Stimulated activated CD4-positive, alpha-beta T cell treated with anti-CD3 and anti-CD28 coated beads, Interleukin-12 subunit alpha, Interleukin-12 subunit beta, amount 100 ng/mL, for 48 hours (primary cell): Measurements from ENCODE around the gene SEMA5B.

Experiments used
- DNase-seq, 3 donors: peaks; one replicate each; pipeline ENCODE4 v3.0.0-alpha.2; 2020; ENCODE audit warnings: low read depth in 2 of 3, low spot score in 1 of 3

The SEMA5B gene

DNA sequence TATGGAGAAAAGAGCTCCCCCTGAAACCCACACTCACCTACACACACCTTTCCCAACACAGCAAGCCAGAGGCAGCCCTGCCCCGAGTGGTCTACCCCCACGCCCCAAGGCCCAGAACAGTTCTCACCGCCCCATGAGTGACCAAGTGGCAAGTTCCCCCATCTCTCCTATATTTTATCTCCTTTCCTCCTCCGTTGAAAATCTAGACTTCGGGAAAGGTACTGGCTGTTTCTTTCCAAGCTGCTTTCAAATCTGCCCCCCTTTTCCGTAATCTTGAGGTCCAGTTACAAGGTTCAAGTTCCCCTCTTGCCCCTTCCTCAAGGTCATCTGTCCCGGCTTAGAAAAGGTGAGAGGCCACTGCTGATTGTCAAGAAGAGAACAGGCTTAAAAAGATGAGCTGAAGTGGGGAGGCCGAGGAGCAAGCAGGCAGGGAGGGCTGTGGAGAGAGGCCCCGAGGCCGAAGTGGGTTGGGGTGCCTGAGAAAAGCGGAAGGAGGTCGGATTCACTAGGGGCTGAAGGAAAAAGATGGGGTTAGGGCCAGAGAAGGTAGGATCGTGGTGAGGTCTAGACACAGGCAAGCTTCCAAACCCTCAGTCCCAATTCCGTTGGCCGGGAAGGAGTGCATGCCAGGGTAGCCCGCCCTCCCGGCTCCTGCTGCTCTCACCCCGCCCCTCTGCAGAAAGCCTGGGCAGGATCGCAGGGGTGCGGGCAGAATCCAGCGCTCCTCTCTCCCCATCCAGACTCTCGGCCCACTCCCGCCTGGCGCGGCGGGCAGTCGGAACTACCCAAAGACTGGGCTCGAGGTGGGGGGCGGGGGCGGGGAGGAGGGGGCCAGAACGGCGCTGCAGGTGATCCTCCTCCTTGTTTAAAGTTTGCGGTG is 1.7 kb downstream of the SEMA5B start:
- no peak for DNase-seq

DNA sequence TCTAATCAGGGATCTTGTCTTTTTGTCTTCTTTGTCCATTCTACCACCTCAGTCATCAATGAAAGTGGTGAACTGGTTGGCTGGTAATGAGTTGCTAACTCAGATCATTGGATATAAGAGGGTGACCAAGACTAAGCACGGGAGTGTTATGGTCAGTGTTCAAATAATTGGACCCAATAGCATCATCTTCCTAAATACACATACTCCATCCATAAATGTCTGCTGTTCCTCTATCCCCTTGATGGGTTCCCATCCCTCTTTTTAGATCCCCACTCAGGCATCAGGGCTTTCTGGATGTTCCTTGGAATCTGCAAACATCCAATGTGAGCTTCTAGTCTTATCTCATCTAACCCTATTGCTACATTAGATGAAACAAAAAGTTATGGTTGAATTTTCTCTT is 3.5 kb downstream of the SEMA5B start:
- no peak for DNase-seq

DNA sequence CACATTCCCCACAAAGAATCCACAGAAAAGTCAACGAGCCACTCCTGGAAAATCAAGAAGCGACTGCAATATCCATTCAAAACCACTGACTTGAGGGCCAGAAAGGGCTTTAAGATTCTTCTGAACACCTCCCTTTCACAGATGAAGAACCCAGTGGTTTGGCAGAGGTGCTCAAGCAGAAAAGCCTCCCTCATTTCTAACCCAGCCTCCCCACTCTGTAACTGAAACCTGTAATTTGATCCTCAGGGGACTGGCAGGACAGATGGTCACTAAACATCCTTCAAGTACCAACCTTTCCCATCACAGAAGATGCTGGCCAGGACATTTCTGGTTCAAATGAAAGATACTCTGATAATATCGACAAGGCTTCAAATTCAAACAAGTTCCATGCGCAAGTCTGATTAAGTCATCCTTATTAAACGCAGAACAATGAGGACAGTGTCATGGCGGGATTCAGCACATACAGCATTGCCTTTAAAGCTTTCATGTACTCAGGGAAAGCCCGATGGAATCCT is 5.5 kb downstream of the SEMA5B start:
- DNase-seq = no peak

DNA sequence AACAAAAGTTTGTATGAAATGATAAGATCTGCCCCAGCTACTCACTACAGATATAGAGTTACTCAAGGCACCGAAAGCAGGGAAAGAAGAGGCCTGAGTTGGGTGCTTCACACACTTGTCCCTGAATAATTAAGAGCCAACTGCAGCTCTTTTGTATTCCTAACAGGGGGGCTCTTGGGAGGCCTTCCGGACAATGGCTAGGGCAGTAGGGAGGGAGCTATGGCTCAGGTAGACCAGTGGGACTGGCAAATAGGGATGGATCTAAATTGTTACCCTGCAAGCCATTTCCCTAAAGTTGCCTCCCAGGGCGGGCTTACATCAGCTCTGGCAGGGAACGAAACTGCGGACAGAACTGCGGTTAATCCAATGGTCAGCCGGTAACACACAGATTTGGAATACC is 6.2 kb downstream of the SEMA5B start:
- no peak for DNase-seq

DNA sequence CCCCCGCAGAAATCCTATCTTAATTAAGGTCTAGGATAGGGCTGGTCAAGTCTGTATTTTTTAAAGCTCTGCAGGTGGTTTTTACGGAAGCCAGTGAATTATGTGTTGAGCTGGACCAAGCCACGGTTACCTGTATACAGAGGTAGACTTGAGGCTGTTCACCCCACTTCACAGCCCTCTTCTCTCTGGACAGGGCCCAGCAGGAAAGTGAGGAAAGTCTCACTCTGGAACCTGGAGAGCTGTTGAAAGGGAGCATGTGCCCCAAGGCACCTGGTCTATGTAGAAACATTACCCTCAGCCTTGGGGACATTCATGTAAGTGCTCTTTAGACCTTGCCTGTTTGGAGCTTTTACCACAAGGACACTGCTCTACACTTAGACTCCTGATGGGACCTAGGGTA is 6.9 kb downstream of the SEMA5B start:
- no peak for DNase-seq

DNA sequence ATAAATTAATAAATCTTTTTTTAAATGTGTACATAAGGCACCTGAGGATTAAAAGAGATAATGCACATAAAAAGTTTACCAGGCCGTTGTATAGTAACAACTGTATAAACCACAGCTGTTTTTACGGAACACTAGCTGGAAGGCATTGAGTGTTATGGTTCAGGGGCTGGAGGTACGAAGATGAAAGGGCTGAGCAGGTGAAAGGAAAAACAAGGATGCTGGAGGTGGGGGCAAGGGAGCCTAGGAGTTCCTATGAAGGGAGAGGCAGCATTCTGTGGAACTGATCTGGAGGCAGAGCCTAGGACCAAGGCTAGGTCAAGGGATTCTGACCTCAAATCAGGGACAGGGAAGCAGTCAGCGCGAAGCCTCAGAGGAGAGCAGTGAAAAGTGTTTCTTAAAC is 8.0 kb downstream of the SEMA5B start:
- DNase-seq = no peak

DNA sequence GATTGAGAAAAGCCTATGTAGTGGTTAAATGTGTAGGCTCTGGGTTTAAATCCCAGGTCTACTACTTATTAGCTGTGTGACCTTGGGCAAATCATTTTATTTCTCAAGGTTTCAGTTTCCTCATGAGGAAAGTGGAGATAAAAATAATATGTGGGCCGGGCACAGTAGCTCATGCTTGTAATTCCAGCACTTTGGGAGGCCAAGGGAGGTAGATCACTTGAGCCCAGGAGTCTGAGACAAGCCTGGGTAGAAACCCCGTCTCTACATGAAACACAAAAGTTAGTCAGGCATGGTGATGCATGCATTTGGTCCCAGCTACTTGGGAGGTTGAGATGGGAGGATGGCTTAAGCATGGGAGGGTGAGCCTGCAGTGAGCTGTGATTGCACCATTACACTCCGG is 8.4 kb downstream of the SEMA5B start:
- no peak for DNase-seq

DNA sequence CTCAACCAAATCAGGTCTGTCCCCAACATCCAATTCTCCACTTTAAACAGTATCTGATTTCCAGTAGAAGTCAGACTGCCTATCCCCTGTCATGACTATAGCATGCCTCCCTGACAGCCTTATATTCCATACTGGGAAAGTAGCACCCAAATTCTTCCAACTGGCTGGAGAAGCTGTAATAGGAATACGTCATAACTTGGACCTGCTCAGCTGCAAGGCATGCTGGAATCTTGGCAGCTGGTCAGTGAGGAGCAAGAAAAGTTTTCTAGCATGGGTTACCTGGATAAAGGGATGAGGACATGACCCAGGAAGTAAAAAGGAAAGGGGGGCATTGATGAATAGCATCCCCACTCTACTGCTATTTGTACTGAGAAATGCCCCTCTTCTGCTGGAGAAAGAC is 8.9 kb downstream of the SEMA5B start:
- DNase-seq = no peak

DNA sequence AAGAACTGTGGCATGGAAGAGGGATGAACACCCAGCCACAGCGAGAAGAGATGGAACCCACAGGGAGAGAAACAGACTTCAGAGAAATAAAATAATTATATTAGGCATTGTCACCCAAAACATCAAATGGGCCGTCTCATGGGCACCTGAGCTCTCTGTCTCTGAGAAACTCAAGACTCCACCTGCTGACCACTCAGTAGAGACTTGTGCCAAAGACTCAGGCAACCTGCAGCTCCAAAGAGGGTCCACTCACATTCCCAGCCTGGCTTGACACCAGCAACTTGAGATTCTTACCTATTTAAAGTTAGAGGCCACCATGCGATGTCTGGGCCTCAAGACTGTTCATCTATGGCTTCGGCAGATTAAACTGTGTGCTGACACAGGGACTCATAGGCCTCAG is 12.0 kb downstream of the SEMA5B start:
- DNase-seq = no peak

DNA sequence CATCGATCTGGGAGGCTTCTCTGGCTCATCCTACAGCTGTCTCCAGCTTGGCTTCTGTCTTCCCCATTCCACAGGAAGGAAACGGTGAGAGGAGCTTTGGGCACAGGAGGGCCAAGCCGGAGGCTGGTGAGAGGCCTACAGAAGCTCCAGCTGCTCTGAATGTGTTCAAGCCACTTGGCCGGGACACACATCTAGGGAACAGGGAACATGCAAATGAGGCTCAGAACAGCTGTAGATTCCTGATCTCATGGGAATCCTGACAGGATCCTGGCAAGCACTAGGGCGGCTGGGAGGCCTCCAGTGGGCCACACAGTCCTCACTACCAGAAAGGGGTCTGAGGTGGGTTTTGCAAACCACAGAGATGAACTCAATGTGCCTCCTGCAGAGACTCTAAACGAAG is 13.7 kb downstream of the SEMA5B start:
- DNase-seq = no peak

DNA sequence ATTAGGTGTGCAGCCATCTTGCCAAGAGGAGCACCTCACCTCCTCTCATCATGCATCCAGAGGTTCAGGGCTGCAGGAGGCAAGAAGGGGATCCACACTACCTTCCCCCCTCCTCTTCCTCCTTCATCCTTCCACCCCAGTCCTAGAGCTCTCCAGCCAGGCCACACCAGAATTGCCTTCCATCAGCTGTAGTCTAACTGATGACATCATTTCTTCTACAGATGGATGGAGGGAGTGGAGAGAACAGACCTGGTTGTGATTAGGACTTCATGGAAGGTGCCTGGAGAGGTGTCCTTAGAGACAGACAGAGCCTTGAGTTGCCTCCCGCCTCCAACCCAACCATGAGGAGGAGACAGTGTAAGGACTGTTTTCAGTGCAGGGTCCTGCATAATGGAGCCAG is 14.9 kb downstream of the SEMA5B start:
- no peak for DNase-seq

DNA sequence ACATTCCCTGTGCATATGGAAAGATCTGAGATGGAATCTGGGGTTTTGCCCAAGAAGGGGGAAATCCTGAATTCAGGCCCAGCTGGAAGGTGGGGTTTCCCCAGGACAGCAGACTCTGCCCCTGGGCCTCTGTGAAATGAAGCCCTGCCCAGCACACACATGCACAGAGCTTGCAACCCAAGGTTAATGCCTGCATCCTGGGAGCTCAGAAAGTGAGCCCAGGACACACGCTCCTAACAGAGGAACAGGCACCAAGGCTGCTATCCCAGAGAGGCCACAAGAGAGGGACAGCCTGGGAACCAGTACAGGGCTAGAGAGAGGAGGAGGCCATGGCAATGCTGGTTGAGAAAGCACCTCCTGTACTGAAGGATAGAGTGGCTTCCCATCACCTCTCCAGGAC is 16.1 kb downstream of the SEMA5B start:
- DNase-seq = no peak

DNA sequence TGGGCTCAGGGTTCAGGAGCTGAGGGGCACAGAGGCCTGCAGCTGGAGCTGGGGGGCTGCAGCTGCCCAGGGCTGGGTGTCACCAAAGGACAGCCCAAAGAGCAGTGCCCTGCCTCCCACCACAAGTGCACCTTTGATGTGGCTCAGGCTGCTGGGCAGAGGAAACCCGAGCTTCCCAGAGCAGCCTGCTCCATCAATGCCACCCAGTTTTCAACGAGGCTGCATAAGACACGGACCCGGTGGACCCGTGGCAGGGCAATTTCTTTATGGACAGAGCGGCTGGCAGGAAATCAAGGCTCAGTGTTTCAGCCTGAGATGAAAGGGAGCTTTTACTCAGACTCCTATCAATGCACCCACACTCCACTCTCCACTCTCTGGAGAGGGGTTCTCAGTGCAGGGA is 18.7 kb downstream of the SEMA5B start:
- no peak for DNase-seq

DNA sequence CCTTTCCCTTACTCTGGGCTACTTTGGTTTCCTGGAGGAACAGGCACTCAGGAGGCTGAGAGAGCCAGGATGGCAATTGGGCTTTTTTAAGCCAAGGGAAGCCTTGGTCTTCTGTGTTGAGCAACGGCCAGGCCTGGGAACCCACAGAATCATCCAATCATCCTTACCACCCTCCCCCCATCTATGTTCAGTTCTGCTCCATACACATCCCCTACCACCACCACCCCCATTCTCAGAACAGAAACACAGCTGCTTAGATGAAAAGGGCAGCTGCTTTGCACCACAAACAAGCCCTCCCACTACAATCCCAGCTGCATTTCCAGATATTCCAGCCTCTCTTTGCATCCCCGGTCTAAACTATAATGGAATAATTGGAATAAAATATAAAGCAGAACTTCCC is 21.0 kb downstream of the SEMA5B start:
- no peak for DNase-seq

DNA sequence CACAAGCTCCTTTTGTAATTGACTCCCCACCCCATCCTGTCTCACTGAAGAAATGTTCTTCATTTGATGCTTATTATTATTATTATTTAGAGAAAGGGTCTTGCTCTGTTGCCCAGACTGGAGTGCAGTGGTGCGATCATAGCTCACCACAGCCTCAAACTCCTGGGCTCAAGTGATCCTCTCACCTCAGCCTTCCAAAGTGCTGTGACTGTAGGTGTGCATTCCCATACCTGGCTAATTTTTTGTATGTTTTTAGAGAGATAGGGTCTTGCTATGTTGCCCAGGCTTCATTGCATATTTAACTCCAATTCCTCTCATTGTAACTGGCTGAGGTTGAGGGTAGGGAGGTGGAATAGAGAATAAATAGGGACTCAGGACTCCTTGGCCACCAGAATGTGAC is 22.3 kb downstream of the SEMA5B start:
- no peak for DNase-seq

DNA sequence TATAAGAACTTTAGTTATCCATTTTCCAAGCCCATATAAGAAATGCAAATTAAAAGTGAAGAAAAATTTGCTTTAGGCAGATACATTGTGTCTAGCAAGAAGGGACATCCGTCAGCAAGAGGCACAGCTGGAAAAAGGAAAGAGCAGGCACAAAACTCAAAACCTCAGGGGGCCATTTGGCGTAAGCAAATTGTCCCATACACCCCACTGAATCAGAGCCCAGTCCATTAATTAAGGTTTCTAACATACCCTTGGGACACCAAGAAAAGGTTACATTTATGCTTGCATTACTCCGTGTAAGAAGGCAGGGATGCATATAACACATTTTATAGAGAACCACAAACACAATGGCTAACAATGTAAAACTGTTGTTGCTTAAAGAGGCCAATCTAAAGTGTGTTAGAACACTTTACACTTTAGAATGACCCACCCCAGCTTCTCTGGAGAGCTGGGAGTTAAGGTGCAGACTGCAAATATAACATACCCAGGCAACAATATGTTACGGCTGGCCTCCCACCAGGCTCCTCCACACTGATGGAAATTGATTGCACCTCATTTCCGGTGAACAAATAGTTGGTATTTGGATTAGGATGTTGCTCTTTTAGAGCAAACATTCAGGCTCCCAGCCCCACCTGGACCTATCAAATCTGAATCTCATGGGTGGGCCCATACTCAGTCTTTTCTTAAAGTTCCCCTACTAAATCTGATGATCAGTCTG is 23.2 kb downstream of the SEMA5B start:
- DNase-seq = no peak

DNA sequence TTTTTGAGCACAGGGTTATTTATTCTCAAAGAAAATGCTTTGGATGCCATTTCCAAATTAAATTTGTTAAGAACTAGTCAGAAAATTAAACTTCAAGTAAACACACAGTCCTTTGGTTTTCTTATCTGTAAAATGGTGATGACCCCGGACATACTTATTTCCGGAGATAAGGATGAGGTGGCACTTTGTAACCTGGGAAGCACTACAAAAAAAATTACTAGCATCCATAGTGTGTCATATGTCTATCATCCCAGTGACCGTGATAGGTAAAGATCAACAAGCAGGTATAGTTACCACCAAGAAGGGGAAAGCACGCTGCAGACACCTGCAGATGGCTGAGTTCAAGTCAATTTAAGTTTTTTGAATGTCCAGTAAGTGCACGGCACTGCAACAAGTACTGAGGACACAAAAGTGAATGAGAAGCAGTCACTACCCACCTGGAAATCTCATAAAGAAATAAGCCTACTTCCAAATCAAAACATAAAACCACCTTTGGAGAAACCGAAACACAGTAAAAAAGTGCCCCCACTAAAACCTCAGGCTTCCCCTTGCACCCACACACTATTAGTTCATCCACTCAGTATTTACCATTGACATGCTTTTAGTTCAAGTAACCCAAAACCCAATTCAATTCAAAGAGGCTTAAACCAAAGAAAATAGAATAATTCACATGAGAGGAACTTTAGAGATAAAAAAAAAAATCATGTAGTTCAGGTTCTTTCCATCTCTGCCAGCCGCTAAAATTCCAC is 24.6 kb downstream of the SEMA5B start:
- DNase-seq = no peak

DNA sequence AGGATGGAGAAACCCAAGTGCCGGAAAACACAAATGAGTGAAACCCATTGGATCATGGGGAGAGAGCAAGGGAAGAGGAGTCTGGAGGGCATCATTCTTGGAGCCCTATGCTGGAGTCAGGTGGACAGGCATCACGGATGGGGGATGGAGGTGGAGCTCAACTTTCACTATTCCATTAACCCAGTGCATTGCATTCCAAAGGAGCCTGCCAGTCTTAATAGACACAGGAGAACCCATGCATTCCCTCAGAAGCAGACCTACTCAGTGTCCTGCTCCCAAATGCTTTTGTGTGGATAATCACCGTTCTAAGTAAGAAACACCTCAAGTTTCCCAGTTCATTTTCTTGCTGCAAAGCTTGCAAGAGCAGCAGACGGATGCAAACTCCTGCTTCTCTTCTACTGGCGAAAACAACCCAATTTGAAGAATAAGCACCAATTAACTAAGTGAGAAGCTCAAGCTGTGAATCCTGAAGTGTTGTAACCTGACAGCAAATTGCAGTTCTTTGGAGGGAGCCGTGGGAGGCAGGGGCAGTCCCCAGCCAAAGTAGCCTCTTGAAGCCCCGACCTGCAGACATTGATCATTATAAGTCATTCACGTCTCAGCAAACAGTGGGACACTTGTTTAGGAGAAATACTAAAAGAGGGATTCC is 25.3 kb downstream of the SEMA5B start:
- no peak for DNase-seq

DNA sequence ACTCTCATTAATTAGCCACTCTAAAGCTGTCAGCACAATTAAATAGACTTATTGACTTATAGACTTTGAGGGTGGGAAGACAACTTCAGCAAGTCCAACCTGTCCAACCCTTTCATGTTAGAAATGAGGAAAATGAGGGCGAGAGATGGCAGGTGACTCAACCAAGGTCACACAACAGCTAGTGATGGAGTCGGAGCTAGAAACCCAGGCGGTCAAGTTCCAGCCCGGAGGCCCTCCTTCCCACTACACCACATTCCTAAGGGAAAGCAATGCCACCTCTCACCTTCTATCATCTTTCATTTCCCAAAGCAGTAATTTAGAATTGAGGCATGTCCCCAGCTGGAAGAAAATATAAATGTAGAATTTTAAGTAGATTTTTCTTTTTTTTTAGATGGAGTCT is 28.7 kb downstream of the SEMA5B start:
- DNase-seq = no peak

DNA sequence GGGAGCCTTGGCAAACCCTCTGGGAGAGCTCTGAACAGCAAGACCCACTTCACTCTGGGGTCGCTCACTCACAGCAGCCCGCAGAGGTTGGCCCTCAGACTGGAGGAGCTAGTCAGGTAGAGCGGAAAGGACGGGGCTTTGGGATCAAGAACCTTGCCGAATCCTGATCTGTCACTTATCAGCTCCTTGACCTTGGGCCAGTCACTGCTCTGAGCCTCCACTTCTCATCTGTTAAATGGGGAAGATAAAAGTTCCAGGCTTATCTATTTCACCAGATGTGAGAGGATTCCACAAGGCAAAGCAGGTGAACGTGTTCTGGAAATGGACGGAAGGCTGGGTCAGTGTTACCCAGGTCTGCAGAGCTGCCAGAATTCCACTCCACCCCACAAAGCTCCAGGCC is 29.4 kb downstream of the SEMA5B start:
- DNase-seq = no peak

DNA sequence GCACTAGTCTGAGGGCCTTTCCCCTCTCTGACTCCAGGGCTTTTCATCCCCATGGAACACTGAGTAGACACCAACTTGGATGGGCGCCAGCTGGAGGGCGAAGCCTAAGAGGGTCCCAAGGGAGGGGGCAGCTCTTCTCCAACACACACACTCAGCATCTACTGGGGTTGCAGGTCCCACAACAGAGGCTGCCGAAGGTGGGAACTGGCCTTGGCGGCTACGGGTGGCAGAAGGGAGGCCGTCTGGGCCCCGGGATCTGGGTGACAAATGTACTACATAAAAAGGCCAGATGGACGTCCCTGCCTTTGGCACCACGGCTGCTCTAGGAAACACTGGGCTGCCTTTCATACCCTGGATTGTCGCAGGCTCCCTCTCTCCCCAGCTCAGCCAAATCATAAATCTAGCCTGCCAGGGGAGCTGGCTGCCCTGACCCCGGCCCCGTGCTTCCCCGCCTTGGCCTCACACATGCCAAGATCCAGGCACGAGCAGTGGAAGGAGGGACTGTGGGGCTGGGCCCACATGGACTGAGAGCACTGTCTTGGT is 31.5 kb downstream of the SEMA5B start:
- no peak for DNase-seq
